Left renal pelvis (tissue), 4 donors: ENCODE data around the gene ITGB8. TPM values are rescaled to one million over a fixed set of nuclear protein-coding genes. Genes with fewer than 3 reads are reported as not detected.
A peak's percentile ranks its signal among the peaks of the same experiment; 100 is the strongest.
"Not testable (repeated sequence)": the region's sequence is repeated elsewhere in the genome, so short reads cannot be mapped to it uniquely, and the experiment has no call there.

ENCODE experiments used
- DNase-seq, 4 donors: peaks; one replicate each; pipeline ENCODE4 v3.0.0-alpha.2; 2013; ENCODE audit warnings: low read depth in 4 of 4, low spot score in 3 of 4
- polyA plus RNA-seq, 4 donors: library from polyadenylated mRNA; unstranded; fragments of 120-200 nt; gene quantifications; one replicate each; pipeline ENCODE4 v1.2.1, GENCODE V29; 2013; ENCODE audit not compliant: insufficient read length in 4 of 4

The ITGB8 gene
- 10 to 100 TPM; 14.4 to 48.0 (median 47.0) TPM for polyA plus RNA-seq

DNA sequence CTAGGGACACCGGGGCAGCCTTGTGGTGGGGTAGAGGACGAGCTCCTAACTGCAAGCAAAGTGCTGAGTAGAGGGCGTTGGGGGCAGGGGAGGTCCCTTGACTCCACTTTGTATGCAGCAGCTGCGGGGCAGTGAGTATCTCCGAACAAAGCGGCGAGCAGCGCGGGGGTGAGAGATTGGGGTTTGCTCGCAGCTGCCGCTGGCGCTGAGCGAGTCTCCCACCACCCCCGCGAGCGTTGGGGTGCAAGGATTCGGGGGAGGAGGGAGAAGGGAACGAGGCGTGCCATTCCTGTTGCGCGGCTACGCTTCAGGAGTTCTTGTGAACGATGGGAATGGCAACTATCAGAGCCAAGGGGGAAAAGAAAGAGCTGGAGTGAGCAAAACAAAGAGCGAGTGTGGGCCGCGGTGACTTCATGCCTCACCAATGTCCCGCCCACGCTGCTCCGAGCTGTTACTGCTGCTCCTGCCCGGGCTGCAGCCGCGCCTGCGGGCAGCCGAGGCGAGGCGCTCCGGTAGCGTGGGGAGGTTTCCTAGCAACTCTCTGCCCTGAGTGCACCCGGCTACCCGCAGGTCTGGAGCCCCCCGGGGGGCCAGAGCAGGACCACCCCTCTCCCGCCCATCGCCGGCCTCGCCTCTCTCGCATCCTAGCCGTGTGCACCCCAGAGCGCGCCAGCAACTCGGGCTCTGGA, at the start of gene ITGB8:
Gene ITGB8 (plus strand): TSS at position 662 of the 689 bp plus-strand sequence. CDS start 907 bp downstream, outside the sequence.
- DNase-seq = peak; percentile 80 to 86 (median 83)

DNA sequence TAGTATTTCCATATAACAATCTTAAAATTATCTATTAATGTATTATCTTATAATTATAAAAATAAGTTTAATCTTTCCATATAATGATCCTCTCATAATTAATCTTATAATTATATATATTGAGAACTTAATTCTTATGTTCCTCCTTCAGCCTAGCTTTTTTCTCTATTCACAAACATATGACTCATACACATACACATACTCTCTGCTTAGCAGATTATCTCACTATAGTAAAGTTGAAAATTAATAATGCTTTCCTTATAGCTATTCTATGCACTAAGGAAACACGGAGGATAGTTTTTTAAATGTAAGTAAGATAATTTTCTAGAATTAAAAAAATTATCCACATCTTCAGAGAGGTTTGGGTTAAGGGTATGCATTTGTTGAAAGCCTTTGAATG, 47.7 kb upstream of the ITGB8 start:
- no peak for DNase-seq

DNA sequence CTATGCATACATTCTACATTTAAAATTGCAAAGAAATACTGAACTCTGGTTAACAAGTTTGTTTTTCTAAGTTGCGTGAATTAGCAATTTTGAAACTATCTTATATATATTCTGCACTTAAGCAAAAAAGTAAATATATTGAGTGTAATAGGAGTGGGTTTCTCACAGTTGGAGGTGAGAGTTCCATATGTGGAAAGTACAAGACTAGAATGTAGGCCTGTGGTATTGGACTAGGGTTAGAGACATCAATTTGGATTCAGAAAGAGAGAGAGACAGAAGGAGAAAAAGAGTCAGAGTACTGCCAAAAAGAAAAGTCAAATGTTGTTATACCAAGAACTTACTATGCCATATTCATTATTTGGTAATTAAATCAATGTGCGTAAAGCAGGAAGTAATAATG, 47.3 kb upstream of the ITGB8 start:
- no peak for DNase-seq

DNA sequence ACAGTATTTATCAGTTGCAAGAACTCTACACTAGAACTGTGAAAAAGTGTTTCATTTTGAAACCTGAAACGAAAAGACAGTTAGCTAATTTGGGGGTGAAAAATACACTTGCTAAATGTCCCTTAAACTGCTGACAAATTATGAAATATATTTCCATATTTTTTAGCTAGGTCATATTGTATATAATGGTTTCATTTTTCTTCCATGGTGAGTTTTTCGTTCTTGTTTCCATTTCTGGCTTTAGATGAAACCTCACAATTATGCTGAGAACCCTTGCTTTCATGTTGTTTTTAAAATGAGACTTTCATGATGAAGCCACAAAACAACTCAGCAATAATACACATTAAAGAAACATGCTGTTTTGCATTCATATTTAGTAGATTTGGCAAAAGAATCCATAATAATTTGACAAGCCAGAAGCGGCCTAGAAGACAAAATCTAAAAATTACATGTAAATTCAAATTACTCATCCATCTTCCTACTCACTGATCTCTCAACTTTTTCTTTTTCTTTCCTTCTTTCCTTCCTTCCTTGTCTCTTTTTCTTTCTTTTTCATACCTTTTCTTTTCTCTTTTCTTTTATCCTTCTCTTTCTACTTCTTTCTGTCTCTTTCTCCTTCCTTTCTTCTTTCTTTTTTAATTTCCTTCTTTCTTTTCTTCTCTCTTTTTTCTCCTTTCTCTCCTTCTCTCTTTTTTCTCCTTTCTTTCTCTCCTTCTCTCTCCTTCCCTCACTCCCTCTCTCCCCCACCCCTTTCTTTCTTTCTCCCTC, 46.5 kb upstream of the ITGB8 start:
- no peak for DNase-seq

DNA sequence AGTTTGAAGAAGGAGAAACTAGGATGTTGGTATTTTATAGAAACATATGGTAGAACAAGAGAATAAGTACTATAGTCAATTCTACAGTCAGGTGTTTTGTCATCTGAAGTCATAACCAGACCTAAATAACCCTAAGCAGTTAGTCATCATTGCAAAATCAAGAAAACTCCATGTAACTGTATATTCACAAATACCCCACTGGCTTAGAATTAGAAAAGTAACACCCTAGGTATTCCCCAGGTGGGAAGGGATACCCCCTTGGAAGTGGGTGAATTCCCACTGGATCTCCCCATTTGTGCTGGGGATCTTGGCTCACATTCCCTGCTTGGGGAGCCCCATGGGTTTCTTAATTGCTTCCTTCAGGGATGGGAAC, 45.9 kb upstream of the ITGB8 start:
- no peak for DNase-seq

DNA sequence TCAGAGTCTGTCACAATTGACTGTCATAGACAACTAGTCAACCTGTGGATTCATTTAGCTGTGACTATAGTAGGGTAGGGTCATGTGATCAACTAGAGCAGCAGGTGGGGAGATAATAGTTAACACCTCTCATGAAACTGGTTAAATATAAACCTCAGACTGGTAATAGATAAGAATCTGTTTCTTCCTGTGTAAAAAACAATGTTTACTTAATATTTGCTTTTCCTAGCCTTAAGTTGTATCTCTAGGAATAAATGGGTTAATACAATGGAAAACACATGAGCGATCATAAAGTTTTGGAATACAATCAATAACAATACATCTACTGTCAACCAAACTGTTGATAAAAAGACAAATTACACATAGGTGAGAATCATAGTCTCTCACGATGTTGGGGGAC, 43.4 kb upstream of the ITGB8 start:
- no peak for DNase-seq

DNA sequence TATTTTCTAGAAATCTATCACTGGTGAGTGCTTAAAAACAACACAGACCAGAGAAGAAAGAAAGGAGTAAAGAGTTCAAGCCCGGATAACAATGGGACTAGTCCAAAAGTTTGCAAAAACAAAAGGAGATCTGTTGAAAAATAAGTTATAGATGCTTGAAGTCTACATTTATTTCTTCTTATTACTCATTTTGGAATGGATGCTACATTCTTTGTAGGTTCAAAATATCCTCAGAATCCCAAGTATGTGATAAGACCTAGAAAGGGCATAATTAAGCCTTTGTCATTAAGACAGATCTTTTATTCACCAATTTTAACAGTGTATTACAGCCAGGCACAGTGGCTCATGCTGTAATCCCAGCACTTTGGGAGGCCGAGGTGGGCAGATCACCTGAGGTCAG, 42.7 kb upstream of the ITGB8 start:
- DNase-seq = no peak

DNA sequence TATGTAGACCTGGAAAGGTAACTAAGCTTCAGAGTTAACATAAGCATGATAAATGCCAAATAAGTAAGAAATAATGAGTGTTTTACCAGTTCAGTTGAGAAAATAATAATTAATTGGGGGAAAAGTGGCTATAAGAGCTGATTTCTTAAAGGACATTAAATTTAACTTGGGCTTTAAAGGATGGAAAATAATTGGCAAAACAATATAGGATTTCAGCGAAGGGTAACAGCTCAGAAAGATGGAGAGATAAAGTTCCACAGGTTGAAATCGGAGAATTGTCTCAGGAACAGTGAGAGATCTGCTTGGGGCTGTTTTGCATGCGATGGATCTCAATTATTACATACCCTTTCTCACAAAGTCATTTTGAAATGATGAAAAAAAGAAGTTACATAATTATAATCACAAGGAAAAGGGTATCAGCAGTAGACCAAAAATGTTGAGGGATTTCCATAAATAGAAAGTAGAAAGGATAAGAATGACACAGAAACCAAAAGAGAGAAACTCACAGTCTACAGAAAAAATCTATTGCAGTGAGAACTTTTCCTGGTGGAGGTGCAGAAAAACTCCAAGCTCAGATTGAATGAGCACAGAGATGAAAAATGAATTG, 40.1 kb upstream of the ITGB8 start:
- DNase-seq = no peak

DNA sequence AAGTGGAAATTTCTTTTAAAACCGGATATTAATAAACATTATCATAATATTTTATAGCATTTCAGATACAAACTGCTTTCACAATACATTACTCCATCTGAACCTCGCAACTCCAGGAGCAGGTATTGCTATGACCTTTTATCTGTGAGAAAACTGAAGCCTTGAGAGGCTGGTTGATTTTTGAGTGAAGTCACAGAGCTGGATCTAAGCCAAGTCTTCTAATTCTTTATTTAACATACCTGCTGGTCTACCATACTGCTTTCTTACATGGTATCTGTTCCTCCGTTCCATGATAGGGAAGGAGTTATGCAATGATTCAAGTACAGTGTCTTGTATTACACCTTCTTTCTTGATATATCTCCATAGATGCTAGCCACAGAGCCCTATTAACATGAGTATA, 37.4 kb upstream of the ITGB8 start:
- DNase-seq = no peak

DNA sequence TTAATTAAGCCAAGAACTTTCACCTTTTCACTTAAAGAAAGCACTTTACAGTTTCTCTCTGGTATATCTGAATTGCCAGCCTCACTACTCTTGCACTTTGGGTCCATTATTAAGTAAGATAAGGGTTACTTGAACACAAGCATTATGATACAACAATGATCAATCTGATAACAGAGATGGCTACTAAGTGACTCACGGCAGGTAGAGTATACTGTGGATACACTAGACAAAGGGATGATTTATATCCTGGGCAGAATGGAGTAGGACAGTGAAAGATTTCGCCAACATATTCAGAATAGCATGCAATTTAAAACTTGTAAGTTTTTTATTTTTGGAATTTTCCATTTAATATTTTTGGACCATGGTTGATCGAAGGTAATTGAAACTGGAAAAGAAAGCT, 34.3 kb upstream of the ITGB8 start:
- no peak for DNase-seq

DNA sequence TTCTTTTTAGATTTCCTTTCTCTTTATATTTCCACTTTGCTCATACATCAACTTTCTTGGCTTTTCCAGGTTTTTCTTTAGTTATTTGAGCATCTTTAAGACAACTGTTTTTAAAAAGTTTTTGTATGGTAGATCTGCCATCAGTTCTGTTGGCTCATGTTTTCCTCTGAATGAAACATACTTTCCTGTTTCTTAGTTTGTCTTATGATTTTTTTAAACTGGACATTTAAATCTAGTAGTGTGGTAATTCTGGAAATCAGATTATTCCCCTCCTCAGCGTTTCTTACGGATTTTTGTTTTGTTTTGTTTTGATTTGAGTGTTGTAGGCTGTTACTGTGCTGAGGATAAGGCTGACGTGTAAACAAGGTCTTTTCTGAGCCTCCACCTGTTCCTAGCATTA, 33.8 kb upstream of the ITGB8 start:
- DNase-seq = no peak

DNA sequence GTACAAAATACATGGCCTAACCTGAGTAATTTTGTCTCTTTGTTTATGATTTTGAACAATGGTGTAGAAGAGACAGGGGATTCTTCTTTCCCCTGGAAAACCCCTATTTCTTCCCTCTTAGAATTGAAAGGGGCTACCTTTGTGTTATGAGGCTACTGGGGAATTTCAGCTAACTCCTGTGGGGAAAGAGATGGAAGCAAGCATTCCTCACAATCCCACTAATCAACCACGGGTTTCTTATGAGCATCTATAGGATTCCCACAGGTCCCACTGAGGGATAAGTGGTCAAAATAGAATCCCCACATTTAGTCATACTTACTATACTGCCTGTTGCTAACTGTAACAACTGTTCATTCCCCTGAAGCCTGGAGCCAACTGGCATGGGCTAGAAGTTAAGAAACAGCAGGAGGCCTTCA, 32.2 kb upstream of the ITGB8 start:
- no peak for DNase-seq

DNA sequence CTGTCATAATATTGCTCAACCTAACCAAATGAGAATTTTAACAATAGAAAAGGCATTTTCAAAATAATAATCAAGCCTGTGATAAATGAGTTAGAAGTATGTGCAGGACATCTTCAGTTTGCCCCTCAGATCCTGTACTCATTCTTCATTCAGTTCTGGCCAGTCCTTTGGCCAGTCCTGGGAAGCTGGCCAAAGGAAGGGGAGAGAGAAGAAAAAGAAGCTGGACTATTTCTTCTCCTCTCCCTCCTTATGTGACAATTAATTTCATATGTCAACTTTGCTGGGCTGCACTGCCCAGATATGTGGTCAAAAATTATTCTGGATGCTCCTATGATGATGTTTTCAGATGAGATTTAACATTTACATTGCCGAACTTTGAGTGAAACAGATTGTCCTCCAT, 31.6 kb upstream of the ITGB8 start:
- no peak for DNase-seq

DNA sequence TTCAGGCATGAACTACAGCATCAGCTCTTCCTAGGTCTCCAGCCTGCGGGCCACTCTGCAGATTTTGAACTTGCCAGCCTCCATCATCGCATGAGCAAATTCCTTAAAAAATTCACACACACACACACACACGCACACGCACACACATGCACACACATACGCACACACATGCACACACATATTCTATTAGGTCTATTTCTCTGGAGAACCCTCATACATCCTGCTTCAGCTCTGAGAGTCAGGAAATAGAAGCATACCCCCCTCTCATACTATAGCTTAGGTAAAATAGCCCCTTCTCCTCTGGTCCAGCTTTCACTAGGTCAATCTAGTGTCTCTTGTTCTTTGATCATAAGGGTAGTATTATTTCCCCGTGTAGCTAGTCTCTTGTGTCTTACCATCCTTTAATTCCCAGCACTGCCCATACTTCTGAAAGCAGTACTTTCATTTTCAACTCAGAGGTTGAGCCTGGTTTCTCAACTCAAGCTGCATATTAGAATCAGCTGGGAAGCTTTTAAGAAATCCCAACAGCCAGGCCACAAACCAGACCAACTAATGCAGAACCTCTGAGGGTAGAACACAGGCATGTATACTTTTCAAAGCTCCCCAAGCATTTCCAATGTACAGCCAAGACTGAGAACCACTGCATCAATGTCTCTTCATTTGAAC, 30.9 kb upstream of the ITGB8 start:
- DNase-seq = no peak

DNA sequence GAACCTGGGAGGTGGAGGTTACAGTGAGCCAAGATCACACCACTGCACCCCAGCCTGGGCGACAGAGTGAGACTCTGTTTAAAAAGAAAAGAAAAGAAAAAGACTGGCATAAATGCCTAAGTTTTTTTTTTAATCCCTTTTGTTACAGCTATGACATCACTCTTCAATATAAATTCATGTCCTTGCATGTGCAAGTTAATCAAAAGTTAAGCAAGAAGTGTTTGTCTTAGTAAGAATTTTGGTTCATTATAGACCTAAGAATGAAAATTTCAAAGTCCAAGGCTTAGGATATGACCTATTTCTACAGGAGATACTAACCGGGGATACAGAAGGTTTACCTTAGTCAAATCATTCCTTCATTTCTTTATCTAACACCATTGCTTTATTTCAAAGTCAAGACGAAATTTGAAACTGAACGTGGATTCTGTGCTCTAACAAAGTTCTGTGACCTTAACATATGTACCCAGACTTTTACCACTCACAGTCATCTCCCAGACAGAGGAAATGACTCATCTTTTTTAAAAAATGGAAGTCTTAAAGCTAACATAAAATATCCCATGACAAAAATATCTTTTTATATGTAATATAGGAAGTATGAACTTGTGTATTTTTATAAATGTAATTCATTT, 29.3 kb upstream of the ITGB8 start:
- DNase-seq = no peak

DNA sequence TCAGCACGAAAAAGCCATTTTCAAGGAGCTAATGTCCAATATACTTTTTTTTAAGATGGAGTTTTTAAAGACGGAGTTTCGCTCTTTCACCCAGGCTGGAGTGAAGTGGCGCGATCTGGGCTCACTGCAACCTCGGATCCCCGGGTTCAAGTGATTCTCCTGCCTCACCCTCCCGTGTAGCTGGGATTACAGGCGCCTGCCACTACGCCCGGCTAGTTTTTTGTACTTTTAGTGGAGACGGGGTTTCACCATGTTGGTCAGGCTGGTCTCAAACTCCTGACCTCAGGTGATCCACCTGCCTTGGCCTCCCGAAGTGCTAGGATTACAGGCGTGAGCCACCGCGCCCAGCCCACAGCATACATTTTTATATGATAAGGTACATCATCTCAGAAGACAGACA, 28.4 kb upstream of the ITGB8 start:
- not testable (repeated sequence) for DNase-seq

DNA sequence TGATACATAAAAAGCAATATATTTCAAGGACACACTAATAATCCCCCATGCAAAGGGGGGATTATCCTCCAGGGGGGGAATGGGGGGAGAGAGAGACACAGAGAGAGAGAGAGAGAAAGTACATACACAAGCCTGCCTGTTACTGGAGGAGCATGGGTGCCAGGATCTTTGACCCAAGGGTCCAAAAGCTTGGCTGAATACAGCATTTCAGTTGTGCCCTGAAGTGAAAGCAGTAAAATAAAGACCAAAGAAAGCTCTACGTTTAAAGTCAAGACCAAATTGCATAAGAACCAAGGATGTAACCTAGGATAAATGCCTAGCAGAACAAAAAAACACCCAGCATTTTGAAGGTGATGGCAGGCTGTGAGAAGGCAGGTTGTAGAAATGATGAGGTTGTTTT, 27.8 kb upstream of the ITGB8 start:
- no peak for DNase-seq

DNA sequence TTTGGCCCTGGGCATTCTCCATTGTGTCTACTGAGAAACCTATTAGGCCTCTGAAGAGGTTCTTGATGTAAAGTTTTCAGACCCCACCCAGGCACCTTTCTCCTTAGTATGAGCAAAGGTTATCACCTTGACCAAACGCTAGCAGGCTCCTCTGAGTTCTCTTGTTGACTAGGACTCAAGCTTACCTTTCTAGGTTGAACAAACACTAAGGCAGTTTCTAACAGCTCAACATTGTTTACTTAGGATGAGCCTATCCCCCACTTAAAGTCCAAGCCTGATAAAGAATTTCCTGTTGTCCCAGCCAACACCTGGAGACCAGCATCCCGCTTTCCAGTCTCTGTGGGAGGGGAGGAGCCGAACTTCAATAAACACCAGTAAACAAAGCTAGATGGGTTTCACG, 26.3 kb upstream of the ITGB8 start:
- no peak for DNase-seq

DNA sequence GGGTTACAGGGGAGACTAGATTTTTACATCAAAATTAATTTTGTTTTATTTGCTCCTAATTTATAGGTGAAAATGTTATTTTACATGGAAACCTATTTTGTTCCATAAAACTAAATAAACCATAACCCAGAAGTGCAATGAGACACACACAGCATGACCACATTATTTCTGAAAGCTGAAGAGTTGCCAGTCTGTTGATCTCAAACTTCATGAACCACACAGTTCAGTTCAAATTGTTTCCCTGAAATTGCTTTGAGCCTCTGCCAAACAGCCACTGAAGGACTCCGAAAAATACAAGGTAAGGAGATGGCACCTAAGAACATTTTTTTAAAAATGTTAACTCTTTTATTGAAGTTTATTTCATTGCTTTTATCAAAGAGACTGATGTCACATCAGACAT, 25.0 kb upstream of the ITGB8 start:
- DNase-seq = no peak

DNA sequence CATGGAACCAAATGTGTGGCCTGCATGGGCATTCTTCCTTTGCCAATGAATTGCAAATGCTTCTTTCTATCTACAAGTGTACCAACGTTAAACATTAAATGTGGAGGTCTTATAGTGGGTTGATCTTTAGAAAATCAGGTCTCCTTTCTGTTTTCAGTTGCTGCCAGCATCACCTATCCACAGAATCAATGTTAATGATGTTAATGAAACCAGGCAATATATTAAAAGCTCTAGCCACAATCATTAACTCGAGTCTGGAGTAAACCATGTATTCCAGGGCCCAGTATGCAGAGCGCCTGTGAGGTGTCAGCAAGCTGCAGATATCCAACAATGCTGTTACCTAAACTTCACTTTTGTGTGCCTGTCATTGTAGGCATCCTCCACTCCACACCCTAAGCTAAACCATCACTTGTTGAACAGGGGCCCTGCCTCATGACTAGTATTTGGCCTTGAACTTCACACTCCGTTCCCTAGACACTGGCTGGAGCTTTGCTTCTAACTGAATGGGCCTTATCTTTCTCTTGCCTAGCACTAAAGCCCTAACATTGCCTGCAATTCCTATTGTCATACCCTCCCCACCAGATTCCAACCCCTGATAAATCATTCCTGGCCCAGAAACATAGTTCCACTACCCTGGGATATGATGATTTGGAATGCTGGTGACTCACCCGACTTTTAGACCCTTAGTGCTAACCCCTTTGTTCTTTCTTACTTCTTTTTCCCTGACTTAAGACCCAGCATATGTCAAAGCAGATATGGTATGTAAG, 24.3 kb upstream of the ITGB8 start:
- no peak for DNase-seq
